Suprapubic skin (tissue), 4 donors: Measurements from ENCODE around the gene ZBTB21.

Experiments used
- CTCF ChIP-seq, 2 donors: fragments of 200-600 bp in 1 of 2; fragments of 450-650 bp in 1 of 2; sonication (generic) in 1 of 2; IDR thresholded peaks; one replicate each; pipeline ENCODE4 v1.5.1; 2016 to 2019; ENCODE audit warnings: antibody characterized with exemption in 2 of 2, mild to moderate bottlenecking in 1 of 2, moderate library complexity in 1 of 2
- EP300 ChIP-seq: sonication (generic); formaldehyde crosslinking; IDR thresholded peaks from one replicate; pipeline ENCODE4 v1.6.1; 2017; ENCODE audit warnings: antibody characterized with exemption
- POLR2AphosphoS5 ChIP-seq, 3 donors: sonication (generic); formaldehyde crosslinking; IDR thresholded peaks; one replicate each; pipeline ENCODE4 v1.6.1; 2017; ENCODE audit warnings: antibody characterized with exemption in 3 of 3

DNA sequence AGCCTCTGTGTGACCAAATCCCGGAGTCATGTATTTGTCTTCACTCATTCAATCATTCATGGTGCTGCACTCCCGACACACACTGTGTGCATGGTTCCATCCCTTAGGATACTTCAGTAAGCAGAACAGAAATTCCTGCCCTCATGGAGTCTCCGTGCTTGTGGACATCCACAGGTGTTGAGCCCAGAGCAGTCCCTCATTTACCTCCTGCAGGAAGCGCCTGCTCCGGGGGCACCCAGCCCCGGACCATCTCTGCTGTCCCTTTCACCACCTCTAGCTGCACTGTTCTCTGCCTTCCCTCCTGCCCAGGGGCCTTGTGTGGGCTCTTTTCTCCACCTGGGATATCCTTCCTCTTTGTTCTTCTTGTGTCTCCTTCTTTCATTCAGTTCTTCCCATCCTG lies 9.5 kb upstream of the ZBTB21 start:
- TF ChIP-seq POLR2AphosphoS5 (IDR thresholded peaks at IDR 0.05) (no peak), CTCF (IDR thresholded peaks at IDR 0.05) (no peak), EP300 (no peak)
